GM18511 (cell line): ENCODE results near the gene MYO3B.
"Not testable (repeated sequence)": the region's sequence is repeated elsewhere in the genome, so short reads cannot be mapped to it uniquely, and the experiment has no call there.

Experiments used
- ATAC-seq: cut with Tn5 transposase; IDR thresholded peaks from one replicate; pipeline ENCODE4 v1.9.1; 2021; ENCODE audit warnings: mild to moderate bottlenecking, moderate library complexity; ENCODE audit not compliant: unreplicated experiment

Gene MYO3B

GRCh38 chr2:170255971-170256370 is 78.0 kb downstream of the MYO3B start:
- ATAC-seq: no peak

- ATAC-seq: no peak
Observed at GRCh38 chr2:170258382-170258781, 80.4 kb downstream of the MYO3B start.

- ATAC-seq: no peak
Observed at GRCh38 chr2:170260188-170260587, 82.2 kb downstream of the MYO3B start.

GRCh38 chr2:170261566-170261965 is 83.6 kb downstream of the MYO3B start:
- no peak for ATAC-seq

GRCh38 chr2:170262343-170262742 is 84.4 kb downstream of the MYO3B start:
- ATAC-seq: no peak

GRCh38 chr2:170262806-170263205 is 84.9 kb downstream of the MYO3B start:
- no peak for ATAC-seq

- not testable (repeated sequence) for ATAC-seq
Observed at GRCh38 chr2:170263728-170264521, 86.0 kb downstream of the MYO3B start.

- ATAC-seq: no peak
Observed at GRCh38 chr2:170264522-170264860, 86.5 kb downstream of the MYO3B start.

GRCh38 chr2:170264865-170265264 is 86.9 kb downstream of the MYO3B start:
- no peak for ATAC-seq

GRCh38 chr2:170265321-170265720 is 87.4 kb downstream of the MYO3B start:
- ATAC-seq: no peak

- no peak for ATAC-seq
Observed at GRCh38 chr2:170266358-170266757, 88.4 kb downstream of the MYO3B start.

GRCh38 chr2:170267071-170267470 is 89.1 kb downstream of the MYO3B start:
- no peak for ATAC-seq

GRCh38 chr2:170270278-170270864 is 92.4 kb downstream of the MYO3B start:
- no peak for ATAC-seq

- ATAC-seq: no peak
Observed at GRCh38 chr2:170271340-170271739, 93.4 kb downstream of the MYO3B start.

- ATAC-seq: no peak
Observed at GRCh38 chr2:170276056-170276455, 98.1 kb downstream of the MYO3B start.

GRCh38 chr2:170276925-170277629 is 99.1 kb downstream of the MYO3B start:
- no peak for ATAC-seq

GRCh38 chr2:170277951-170278350 is 100.0 kb downstream of the MYO3B start:
- ATAC-seq: no peak

- not testable (repeated sequence) for ATAC-seq
Observed at GRCh38 chr2:170279615-170280014, 101.7 kb downstream of the MYO3B start.

- no peak for ATAC-seq
Observed at GRCh38 chr2:170282851-170283250, 104.9 kb downstream of the MYO3B start.

- ATAC-seq: no peak
Observed at GRCh38 chr2:170284205-170284604, 106.3 kb downstream of the MYO3B start.

GRCh38 chr2:170288859-170289258 is 110.9 kb downstream of the MYO3B start:
- ATAC-seq: no peak

GRCh38 chr2:170291474-170291873 is 113.5 kb downstream of the MYO3B start:
- ATAC-seq: no peak
